ENCODE data around the gene ADM2.

- TF ChIP-seq, protein P1, sequence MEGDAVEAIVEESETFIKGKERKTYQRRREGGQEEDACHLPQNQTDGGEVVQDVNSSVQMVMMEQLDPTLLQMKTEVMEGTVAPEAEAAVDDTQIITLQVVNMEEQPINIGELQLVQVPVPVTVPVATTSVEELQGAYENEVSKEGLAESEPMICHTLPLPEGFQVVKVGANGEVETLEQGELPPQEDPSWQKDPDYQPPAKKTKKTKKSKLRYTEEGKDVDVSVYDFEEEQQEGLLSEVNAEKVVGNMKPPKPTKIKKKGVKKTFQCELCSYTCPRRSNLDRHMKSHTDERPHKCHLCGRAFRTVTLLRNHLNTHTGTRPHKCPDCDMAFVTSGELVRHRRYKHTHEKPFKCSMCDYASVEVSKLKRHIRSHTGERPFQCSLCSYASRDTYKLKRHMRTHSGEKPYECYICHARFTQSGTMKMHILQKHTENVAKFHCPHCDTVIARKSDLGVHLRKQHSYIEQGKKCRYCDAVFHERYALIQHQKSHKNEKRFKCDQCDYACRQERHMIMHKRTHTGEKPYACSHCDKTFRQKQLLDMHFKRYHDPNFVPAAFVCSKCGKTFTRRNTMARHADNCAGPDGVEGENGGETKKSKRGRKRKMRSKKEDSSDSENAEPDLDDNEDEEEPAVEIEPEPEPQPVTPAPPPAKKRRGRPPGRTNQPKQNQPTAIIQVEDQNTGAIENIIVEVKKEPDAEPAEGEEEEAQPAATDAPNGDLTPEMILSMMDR (IDR thresholded peaks at IDR 0.05) = no peak
- TF ChIP-seq CBFB (CRISPR knock-in tag; IDR thresholded peaks at IDR 0.05; ENCODE audit: low read depth) = no peak
- no peak for TF ChIP-seq ZNF423 (CRISPR knock-in tag; IDR thresholded peaks at IDR 0.05)
These were observed 39.6 kb downstream of the ADM2 start for GRCh38 chr22:50520826-50521453.
